Measurements from ENCODE around the gene FAM222B.
"Not testable (repeated sequence)": the region's sequence is repeated elsewhere in the genome, so short reads cannot be mapped to it uniquely, and the experiment has no call there.

FAM222B gene

GRCh38 chr17:28792877-28793661 lies 49.5 kb downstream of the FAM222B start:
- no peak for TF ChIP-seq ZNF274 (IDR thresholded peaks at IDR 0.05; ENCODE audit: low read depth, low read length)
- H3K4me3 ChIP-seq (ENCODE audit: low read length), result no peak overlapping the region

GRCh38 chr17:28788100-28788499 lies 54.5 kb downstream of the FAM222B start:
- TF ChIP-seq ZNF274 (IDR thresholded peaks at IDR 0.05; ENCODE audit: low read depth, low read length), result no peak
- H3K4me3 ChIP-seq (ENCODE audit: low read length), result no peak overlapping the region

- no peak overlapping the region for H3K4me3 ChIP-seq (ENCODE audit: low read length)
- no peak for TF ChIP-seq ZNF274 (IDR thresholded peaks at IDR 0.05; ENCODE audit: low read depth, low read length)
Observed at GRCh38 chr17:28783161-28783560, 59.4 kb downstream of the FAM222B start.

GRCh38 chr17:28779601-28780000 lies 63.0 kb downstream of the FAM222B start:
- not testable (repeated sequence) for H3K4me3 ChIP-seq (ENCODE audit: low read length)

- no peak overlapping the region for H3K4me3 ChIP-seq (ENCODE audit: low read length)
- no peak for TF ChIP-seq ZNF274 (IDR thresholded peaks at IDR 0.05; ENCODE audit: low read depth, low read length)
Observed at GRCh38 chr17:28777178-28777577, 65.4 kb downstream of the FAM222B start.

- H3K4me3 ChIP-seq (ENCODE audit: low read length), result no peak overlapping the region
- no peak for TF ChIP-seq ZNF274 (IDR thresholded peaks at IDR 0.05; ENCODE audit: low read depth, low read length)
Observed at GRCh38 chr17:28774206-28774605, 68.4 kb downstream of the FAM222B start.

GRCh38 chr17:28773736-28774135 lies 68.9 kb downstream of the FAM222B start:
- no peak overlapping the region for H3K4me3 ChIP-seq (ENCODE audit: low read length)
- no peak for TF ChIP-seq ZNF274 (IDR thresholded peaks at IDR 0.05; ENCODE audit: low read depth, low read length)

- TF ChIP-seq ZNF274 (IDR thresholded peaks at IDR 0.05; ENCODE audit: low read depth, low read length), result no peak
- H3K4me3 ChIP-seq (ENCODE audit: low read length), result no peak overlapping the region
Observed at GRCh38 chr17:28765038-28765437, 77.6 kb downstream of the FAM222B start.

- no peak for TF ChIP-seq ZNF274 (IDR thresholded peaks at IDR 0.05; ENCODE audit: low read depth, low read length)
Observed at GRCh38 chr17:28763804-28764266, 78.8 kb downstream of the FAM222B start.

GRCh38 chr17:28763137-28763799 lies 79.3 kb downstream of the FAM222B start:
- peak overlapping the region; percentile 53; the same call in 1 of the 2 replicates for H3K4me3 ChIP-seq (ENCODE audit: low read length)
- TF ChIP-seq ZNF274 (IDR thresholded peaks at IDR 0.05; ENCODE audit: low read depth, low read length), result no peak

More at GRCh38 chr17:28763804-28764266, 78.8 kb downstream of the FAM222B start:
- H3K4me3 ChIP-seq (ENCODE audit: low read length), result no peak overlapping the region

GRCh38 chr17:28760601-28761562 lies 81.7 kb downstream of the FAM222B start:
- no peak for TF ChIP-seq ZNF274 (IDR thresholded peaks at IDR 0.05; ENCODE audit: low read depth, low read length)
- no peak overlapping the region for H3K4me3 ChIP-seq (ENCODE audit: low read length)

GRCh38 chr17:28759256-28759865 lies 83.2 kb downstream of the FAM222B start:
- TF ChIP-seq ZNF274 (IDR thresholded peaks at IDR 0.05; ENCODE audit: low read depth, low read length), result no peak
- H3K4me3 ChIP-seq (ENCODE audit: low read length), result no peak overlapping the region

- no peak overlapping the region for H3K4me3 ChIP-seq (ENCODE audit: low read length)
- no peak for TF ChIP-seq ZNF274 (IDR thresholded peaks at IDR 0.05; ENCODE audit: low read depth, low read length)
Observed at GRCh38 chr17:28758411-28759121, 84.0 kb downstream of the FAM222B start.
